GM12878 (cell line): ENCODE data around the gene STX1B. TPM values are rescaled to one million over a fixed set of nuclear protein-coding genes. Genes with fewer than 3 reads are reported as not detected.

Experiments used
- CEBPZ ChIP-seq: fragments of 150-350 bp; IDR thresholded peaks from 2 replicates; pipeline ENCODE4 v1.6.1; 2016; ENCODE audit warnings: low read depth, low read length
- DPF2 ChIP-seq: fragments of 450-650 bp; IDR thresholded peaks from 2 replicates; pipeline ENCODE4 v1.6.1; 2017; ENCODE audit warnings: mild to moderate bottlenecking
- FOS ChIP-seq: IDR thresholded peaks from 3 replicates; pipeline ENCODE4 v1.6.1; 2011; ENCODE audit warnings: borderline replicate concordance; ENCODE audit not compliant: insufficient read length; ENCODE audit errors: extremely low read depth
- FOXM1 ChIP-seq: IDR thresholded peaks from 2 replicates; pipeline ENCODE4 v1.6.1; 2012; ENCODE audit warnings: low read depth, mild to moderate bottlenecking, inconsistent platforms, low read length, moderate library complexity
- HDAC2 ChIP-seq: fragments of 200-600 bp; sonication (generic); IDR thresholded peaks from 2 replicates; pipeline ENCODE4 v1.6.1; 2017
- IKZF1 ChIP-seq: fragments of 450-650 bp; conservative IDR thresholded peaks from 2 replicates; pipeline ENCODE4 v1.6.1; 2017; ENCODE audit warnings: antibody characterized with exemption, mild to moderate bottlenecking
- KDM1A ChIP-seq: fragments of 200-600 bp; sonication (generic); IDR thresholded peaks from 2 replicates; pipeline ENCODE4 v1.6.1; 2016; ENCODE audit warnings: borderline replicate concordance
- PRDM15 ChIP-seq: fragments of 450-650 bp; formaldehyde crosslinking; IDR thresholded peaks from 2 replicates; pipeline ENCODE4 v1.4.0; 2020; ENCODE audit warnings: mild to moderate bottlenecking, moderate library complexity
- RAD21 ChIP-seq: IDR thresholded peaks from 2 replicates; pipeline ENCODE4 v1.6.1; 2011; ENCODE audit warnings: mild to moderate bottlenecking, low read depth, low read length, moderate library complexity; ENCODE audit not compliant: insufficient read depth
- RAD51 ChIP-seq: fragments of 450-650 bp; IDR thresholded peaks from 2 replicates; pipeline ENCODE4 v1.6.1; 2016; ENCODE audit warnings: moderate library complexity, mild to moderate bottlenecking, inconsistent platforms
- SMAD5 ChIP-seq: IDR thresholded peaks from 2 replicates; pipeline ENCODE4 v1.6.1; 2016; ENCODE audit warnings: antibody characterized with exemption, low read depth
- SREBF2 ChIP-seq: IDR thresholded peaks from 2 replicates; pipeline ENCODE4 v1.6.1; 2012; ENCODE audit warnings: mild to moderate bottlenecking, low read length
- polyA plus RNA-seq, 11 experiments: library from polyadenylated mRNA; depleted of rRNA in 4 of 11; unstranded in 6 of 11; stranded (reverse) in 5 of 11; fragments of >200 nt; fragmentation: Nextera tagmentation in 4 of 11; fragmentation: Illumina TruSeq in 1 of 11; extraction: Ambion mirVana in 4 of 11; extraction: Trizol in 1 of 11; gene quantifications; 1 replicate in 1 of 11; 2 replicates in 10 of 11; pipeline versions ENCODE4 v1.2.1 to v1.2.3, GENCODE V29; 2011 to 2016; ENCODE audit warnings: inconsistent platforms in 2 of 11, missing spikeins in 2 of 11, low read depth in 1 of 11
- total RNA-seq, 4 experiments: library from RNA; depleted of rRNA in 3 of 4; stranded (reverse); fragments of >200 nt in 3 of 4; fragmentation: Illumina TruSeq in 1 of 4; extraction: Trizol in 1 of 4; gene quantifications; 2 replicates each; pipeline versions ENCODE4 v1.2.1 to v1.2.3, GENCODE V29; 2013 to 2021
- TF ChIP-seq, protein P1 (sequence below): fragments of 450-650 bp; IDR thresholded peaks from 2 replicates; pipeline ENCODE4 v1.6.1; 2017; ENCODE audit warnings: mild to moderate bottlenecking, moderate library complexity

Gene STX1B
- total and polyA plus RNA-seq, 10 of the 15 experiments (the other 5 are each of a cell fraction or from before 2014, with no cell fraction given) = 0.22 to 2.5 (median 1.1) TPM

- TF ChIP-seq CEBPZ (no peak), PRDM15 (CRISPR knock-in tag) (no peak), IKZF1 (no peak), RAD21 (no peak), SMAD5 (no peak), FOS (no peak), HDAC2 (no peak), SREBF2 (no peak), FOXM1 (no peak), RAD51 (no peak), KDM1A (no peak), DPF2 (no peak)
- TF ChIP-seq, protein P1, sequence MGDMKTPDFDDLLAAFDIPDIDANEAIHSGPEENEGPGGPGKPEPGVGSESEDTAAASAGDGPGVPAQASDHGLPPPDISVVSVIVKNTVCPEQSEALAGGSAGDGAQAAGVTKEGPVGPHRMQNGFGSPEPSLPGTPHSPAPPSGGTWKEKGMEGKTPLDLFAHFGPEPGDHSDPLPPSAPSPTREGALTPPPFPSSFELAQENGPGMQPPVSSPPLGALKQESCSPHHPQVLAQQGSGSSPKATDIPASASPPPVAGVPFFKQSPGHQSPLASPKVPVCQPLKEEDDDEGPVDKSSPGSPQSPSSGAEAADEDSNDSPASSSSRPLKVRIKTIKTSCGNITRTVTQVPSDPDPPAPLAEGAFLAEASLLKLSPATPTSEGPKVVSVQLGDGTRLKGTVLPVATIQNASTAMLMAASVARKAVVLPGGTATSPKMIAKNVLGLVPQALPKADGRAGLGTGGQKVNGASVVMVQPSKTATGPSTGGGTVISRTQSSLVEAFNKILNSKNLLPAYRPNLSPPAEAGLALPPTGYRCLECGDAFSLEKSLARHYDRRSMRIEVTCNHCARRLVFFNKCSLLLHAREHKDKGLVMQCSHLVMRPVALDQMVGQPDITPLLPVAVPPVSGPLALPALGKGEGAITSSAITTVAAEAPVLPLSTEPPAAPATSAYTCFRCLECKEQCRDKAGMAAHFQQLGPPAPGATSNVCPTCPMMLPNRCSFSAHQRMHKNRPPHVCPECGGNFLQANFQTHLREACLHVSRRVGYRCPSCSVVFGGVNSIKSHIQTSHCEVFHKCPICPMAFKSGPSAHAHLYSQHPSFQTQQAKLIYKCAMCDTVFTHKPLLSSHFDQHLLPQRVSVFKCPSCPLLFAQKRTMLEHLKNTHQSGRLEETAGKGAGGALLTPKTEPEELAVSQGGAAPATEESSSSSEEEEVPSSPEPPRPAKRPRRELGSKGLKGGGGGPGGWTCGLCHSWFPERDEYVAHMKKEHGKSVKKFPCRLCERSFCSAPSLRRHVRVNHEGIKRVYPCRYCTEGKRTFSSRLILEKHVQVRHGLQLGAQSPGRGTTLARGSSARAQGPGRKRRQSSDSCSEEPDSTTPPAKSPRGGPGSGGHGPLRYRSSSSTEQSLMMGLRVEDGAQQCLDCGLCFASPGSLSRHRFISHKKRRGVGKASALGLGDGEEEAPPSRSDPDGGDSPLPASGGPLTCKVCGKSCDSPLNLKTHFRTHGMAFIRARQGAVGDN = no peak
Observed at GRCh38 chr16:30987581-30988190, 22.8 kb downstream of the STX1B start (continued).
